NT2/D1 (cell line): ENCODE measurements around the gene SRPK1.

Experiments used
- SUZ12 ChIP-seq: IDR thresholded peaks from 2 replicates; pipeline ENCODE4 v1.6.1; 2011; ENCODE audit not compliant: insufficient read length, insufficient read depth; ENCODE audit errors: extremely low read depth
- YY1 ChIP-seq: IDR thresholded peaks from 2 replicates; pipeline ENCODE4 v1.6.1; 2011; ENCODE audit not compliant: insufficient read length, insufficient read depth
- ZNF274 ChIP-seq: IDR thresholded peaks from 2 replicates; pipeline ENCODE4 v1.6.1; 2011; ENCODE audit warnings: mild to moderate bottlenecking, low read depth, low read length

- TF ChIP-seq ZNF274 (no peak), YY1 (no peak), SUZ12 (no peak)
Observed at GRCh38 chr6:35925961-35926360, 5.1 kb upstream of the SRPK1 start.
